Trophoblast cell (in vitro differentiated cells and primary cell): Measurements from ENCODE around the gene C1QB.

Experiments used
- DNase-seq, 2 donors: peaks; one replicate each; pipeline ENCODE4 v3.0.0-alpha.2; 2016
- H2AFZ ChIP-seq: 2 replicates; pipeline ENCODE4 v1.6.1; 2013; ENCODE audit warnings: low read length, moderate library complexity, mild to moderate bottlenecking; ENCODE audit not compliant: insufficient read depth, poor library complexity
- H2AK5ac ChIP-seq: 2 replicates; pipeline ENCODE4 v1.6.1; 2013; ENCODE audit warnings: mild to moderate bottlenecking, low read length
- H2BK120ac ChIP-seq: 2 replicates; pipeline ENCODE4 v1.6.1; 2013; ENCODE audit warnings: low read length, mild to moderate bottlenecking, moderate library complexity; ENCODE audit not compliant: insufficient read depth, poor library complexity
- H2BK12ac ChIP-seq: 2 replicates; pipeline ENCODE4 v1.6.1; 2013; ENCODE audit warnings: mild to moderate bottlenecking, low read length, moderate library complexity
- H2BK5ac ChIP-seq: 2 replicates; pipeline ENCODE4 v1.6.1; 2013; ENCODE audit warnings: low read length, low read depth, moderate library complexity, mild to moderate bottlenecking; ENCODE audit not compliant: poor library complexity
- H3K14ac ChIP-seq: 2 replicates; pipeline ENCODE4 v1.6.1; 2013; ENCODE audit warnings: mild to moderate bottlenecking, low read length
- H3K18ac ChIP-seq: 2 replicates; pipeline ENCODE4 v1.6.1; 2013; ENCODE audit warnings: mild to moderate bottlenecking, low read length
- H3K23ac ChIP-seq: 2 replicates; pipeline ENCODE4 v1.6.1; 2013; ENCODE audit warnings: low read length
- H3K27ac ChIP-seq: 2 replicates; pipeline ENCODE4 v1.5.1; 2013; ENCODE audit warnings: low read depth, mild to moderate bottlenecking, inconsistent platforms, low read length, moderate library complexity
- H3K27me3 ChIP-seq: 2 replicates; pipeline ENCODE4 v1.6.1; 2013; ENCODE audit warnings: inconsistent platforms, mild to moderate bottlenecking, low read length, moderate library complexity; ENCODE audit not compliant: insufficient read depth
- H3K36me3 ChIP-seq, 2 experiments: 1 replicate in 1 of 2; 2 replicates in 1 of 2; pipeline ENCODE4 v1.6.1; 2013; ENCODE audit warnings: low read length in 2 of 2, mild to moderate bottlenecking in 2 of 2, moderate library complexity in 1 of 2; ENCODE audit not compliant: insufficient read depth in 2 of 2, control insufficient read depth in 1 of 2
- H3K4ac ChIP-seq: 2 replicates; pipeline ENCODE4 v1.6.1; 2013; ENCODE audit warnings: low read depth, mild to moderate bottlenecking, low read length, moderate library complexity
- H3K4me1 ChIP-seq, 2 experiments: 1 replicate in 1 of 2; 2 replicates in 1 of 2; pipeline ENCODE4 v1.6.1; 2013; ENCODE audit warnings: low read length in 2 of 2, mild to moderate bottlenecking in 2 of 2, moderate library complexity in 1 of 2; ENCODE audit not compliant: insufficient read depth in 2 of 2, control insufficient read depth in 1 of 2
- H3K4me2 ChIP-seq: 2 replicates; pipeline ENCODE4 v1.6.1; 2013; ENCODE audit warnings: inconsistent platforms, mild to moderate bottlenecking, low read length, moderate library complexity
- H3K4me3 ChIP-seq: 2 replicates; pipeline ENCODE4 v1.5.1; 2013; ENCODE audit warnings: mild to moderate bottlenecking, low read depth, low read length, inconsistent platforms
- H3K79me1 ChIP-seq: one replicate; pipeline ENCODE4 v1.6.1; 2013; ENCODE audit warnings: low read length
- H3K79me2 ChIP-seq: 2 replicates; pipeline ENCODE4 v1.6.1; 2013; ENCODE audit warnings: low read length, mild to moderate bottlenecking; ENCODE audit not compliant: control insufficient read depth, insufficient read depth, poor library complexity
- H3K9ac ChIP-seq: 2 replicates; pipeline ENCODE4 v1.6.1; 2013; ENCODE audit warnings: mild to moderate bottlenecking, low read length
- H3K9me3 ChIP-seq: 2 replicates; pipeline ENCODE4 v1.6.1; 2013; ENCODE audit warnings: low read depth, mild to moderate bottlenecking, control low read depth, inconsistent platforms, low read length; ENCODE audit not compliant: insufficient read depth
- H4K12ac ChIP-seq: 2 replicates; pipeline ENCODE4 v1.6.1; 2013; ENCODE audit warnings: low read depth, mild to moderate bottlenecking, low read length, moderate library complexity
- H4K8ac ChIP-seq: 2 replicates; pipeline ENCODE4 v1.6.1; 2013; ENCODE audit warnings: low read depth, mild to moderate bottlenecking, low read length, moderate library complexity
- H4K91ac ChIP-seq: one replicate; pipeline ENCODE4 v1.6.1; 2013; ENCODE audit warnings: low read depth, mild to moderate bottlenecking, low read length, moderate library complexity
- WGBS: extraction: QIAGEN DNeasy Blood & Tissue Kit; methylation state at CpG from one replicate; pipeline ENCODE4 v1.1.7; 2013; ENCODE audit warnings: missing lambda C conversion rate; ENCODE audit not compliant: insufficient read length, insufficient coverage; ENCODE audit errors: extremely low coverage; 5-methylcytosine and 5-hydroxymethylcytosine counted together

Gene C1QB

DNA sequence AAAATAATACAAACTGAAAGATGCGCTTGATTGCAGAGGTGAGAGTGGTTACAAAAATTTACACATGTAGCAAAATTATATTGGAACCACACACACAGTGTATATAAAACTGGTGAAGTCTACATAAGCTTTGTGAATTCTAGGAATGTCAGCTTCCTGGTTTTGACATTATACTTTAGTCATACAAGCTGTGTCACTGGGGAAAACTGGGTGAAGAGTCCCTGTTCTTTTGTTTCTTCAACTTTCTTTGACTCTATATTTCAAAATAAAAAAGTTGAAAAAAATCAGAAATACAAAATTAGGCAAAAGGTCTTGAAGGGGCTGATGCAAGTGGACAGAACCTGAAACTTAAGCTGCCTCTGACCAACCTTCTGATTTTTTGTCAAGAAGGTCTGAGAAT is 6.7 kb upstream of the C1QB start:
- H3K4me2 ChIP-seq = no peak overlapping the region
- no peak overlapping the region for H4K12ac ChIP-seq
- no peak overlapping the region for H3K4me3 ChIP-seq
- no peak overlapping the region for H2BK5ac ChIP-seq
- no peak overlapping the region for H2AK5ac ChIP-seq
- H3K4ac ChIP-seq = no peak overlapping the region
- no peak overlapping the region for H4K8ac ChIP-seq
- H3K9ac ChIP-seq = no peak overlapping the region
- peak in 1 of 2 donors; percentile 71 for DNase-seq
- H3K27ac ChIP-seq = no peak overlapping the region
- H3K9me3 ChIP-seq = no peaks in the 10 kb centered on the region
- H4K91ac ChIP-seq = no peak overlapping the region
- H3K14ac ChIP-seq = no peak overlapping the region
- H2AFZ ChIP-seq = no peak overlapping the region
- H3K4me1 ChIP-seq = peaks cover 0 to 6% of the 10 kb centered on the region in 2 experiments
- H3K36me3 ChIP-seq = no peaks in the 10 kb centered on the region
- no peak overlapping the region for H2BK120ac ChIP-seq
- no peak overlapping the region for H3K18ac ChIP-seq
- H3K27me3 ChIP-seq = no peaks in the 10 kb centered on the region
- H2BK12ac ChIP-seq = no peak overlapping the region
- H3K79me2 ChIP-seq = no peaks in the 10 kb centered on the region
- no peaks in the 10 kb centered on the region for H3K79me1 ChIP-seq
- H3K23ac ChIP-seq = no peak overlapping the region
- no CpG with 5 or more reads among the region's 1 CpG for WGBS

DNA sequence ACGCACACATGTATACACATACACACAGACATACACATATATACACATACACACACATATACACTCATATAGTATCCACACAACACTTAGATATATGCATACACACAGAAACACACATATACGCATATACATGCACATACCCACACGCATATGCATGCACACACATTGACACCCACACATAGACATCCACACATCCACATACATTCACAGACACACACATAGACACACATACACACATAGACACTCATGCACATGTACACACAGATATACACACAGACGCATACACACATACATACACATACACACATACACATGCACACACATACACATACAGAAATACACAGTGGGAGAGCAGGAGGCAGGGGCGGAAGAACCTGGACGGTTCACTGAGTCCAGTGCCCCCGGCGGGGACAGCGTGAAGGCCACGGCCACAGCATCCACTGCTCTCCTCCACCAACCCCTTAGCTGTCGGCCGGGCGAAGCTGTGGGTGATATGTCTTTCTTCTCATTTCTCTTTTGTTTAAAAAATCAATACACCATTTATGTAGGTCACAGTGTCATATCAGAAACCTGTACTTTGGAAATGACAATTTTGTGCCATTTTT is 2.8 kb upstream of the C1QB start:
- Histone ChIP-seq H3K9me3 (no peaks in the 10 kb centered on the region), H2BK12ac (no peak overlapping the region), H4K12ac (no peak overlapping the region), H3K4ac (no peak overlapping the region), H3K36me3 (no peaks in the 10 kb centered on the region), H2AFZ (no peak overlapping the region), H3K23ac (no peak overlapping the region), H2BK5ac (no peak overlapping the region), H3K4me3 (no peak overlapping the region), H3K27ac (no peak overlapping the region), H3K18ac (no peak overlapping the region), H4K91ac (no peak overlapping the region), H3K4me1 (peaks cover 0 to 2% of the 10 kb centered on the region in 2 experiments), H3K14ac (no peak overlapping the region), H2AK5ac (no peak overlapping the region), H4K8ac (no peak overlapping the region), H3K9ac (no peak overlapping the region), H3K79me1 (no peaks in the 10 kb centered on the region), H3K79me2 (no peaks in the 10 kb centered on the region), H2BK120ac (no peak overlapping the region), H3K4me2 (no peak overlapping the region), H3K27me3 (no peaks in the 10 kb centered on the region)
- WGBS = no CpG with 5 or more reads among the region's 13 CpGs
- no peak for DNase-seq

DNA sequence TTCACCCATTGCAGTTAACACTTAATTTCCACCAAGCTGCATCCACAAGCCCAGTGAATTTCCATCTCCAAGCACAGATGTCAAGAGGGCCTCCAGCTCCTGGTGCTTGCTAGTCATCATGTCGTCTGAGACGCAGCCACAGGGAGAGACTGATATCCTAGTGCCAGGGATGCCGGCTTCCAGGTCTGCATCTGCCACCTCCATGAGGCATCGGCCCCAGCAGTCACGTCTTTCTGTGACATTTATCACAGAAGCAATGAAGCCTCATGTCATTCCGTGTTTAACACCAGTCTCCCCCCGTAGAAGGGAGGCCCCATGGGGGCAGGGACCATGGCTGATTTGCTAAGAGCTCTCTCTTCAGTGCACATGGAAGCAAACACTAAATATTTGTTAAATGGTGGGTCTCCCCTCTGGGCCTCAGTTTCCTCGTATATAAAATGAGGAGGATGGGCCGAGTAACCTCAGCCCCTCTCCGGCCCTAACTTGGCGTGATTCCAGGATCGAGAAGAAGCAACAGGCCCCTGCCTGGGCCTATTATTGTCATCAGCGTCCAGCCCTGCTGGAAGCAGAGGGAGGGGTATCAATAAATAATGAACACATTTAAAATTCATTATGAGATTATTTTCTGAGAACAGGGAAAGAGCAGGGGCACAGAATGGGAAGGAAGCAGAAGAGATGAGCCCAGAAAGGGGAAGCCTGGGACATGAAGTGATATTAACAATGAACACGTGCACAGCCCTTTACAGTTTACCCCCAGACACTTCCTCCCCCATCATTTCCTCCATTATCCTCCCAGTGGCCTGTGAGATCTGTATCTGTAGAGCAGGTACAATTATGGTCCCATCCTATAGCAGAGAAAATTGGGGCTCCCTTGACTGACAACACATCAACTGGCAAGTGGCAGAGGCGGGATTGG is 837 bp upstream of the C1QB start:
- H3K18ac ChIP-seq = no peak overlapping the region
- no CpG with 5 or more reads among the region's 15 CpGs for WGBS
- no peak overlapping the region for H2BK5ac ChIP-seq

DNA sequence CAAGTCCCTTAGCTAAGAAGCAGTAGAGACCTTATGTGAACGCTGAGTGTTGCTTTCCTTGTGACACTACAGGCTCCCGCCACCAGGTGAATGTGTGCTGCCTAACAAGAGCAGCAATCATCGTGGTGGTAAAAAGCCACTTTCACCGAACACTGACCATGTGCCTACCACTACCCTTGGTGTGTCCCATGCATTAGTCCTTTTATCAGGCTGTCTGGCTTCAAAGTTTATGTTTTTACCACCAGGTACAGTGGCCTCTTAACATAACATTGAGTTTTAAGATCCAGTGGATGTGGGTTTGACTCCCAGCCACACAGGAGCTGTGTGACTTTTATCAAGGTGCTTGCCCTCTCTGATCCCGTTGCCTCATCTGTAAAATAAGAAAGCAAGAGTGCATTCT is 1.7 kb downstream of the C1QB start:
- no peak overlapping the region for H4K8ac ChIP-seq
- no peak overlapping the region for H2AFZ ChIP-seq
- no peak overlapping the region for H3K18ac ChIP-seq
- H3K27ac ChIP-seq = no peak overlapping the region
- no peaks in the 10 kb centered on the region for H3K36me3 ChIP-seq
- no peaks in the 10 kb centered on the region for H3K4me1 ChIP-seq
- no peaks in the 10 kb centered on the region for H3K9me3 ChIP-seq
- no peak overlapping the region for H2BK120ac ChIP-seq
- DNase-seq = peak in 1 of 2 donors; percentile 43
- no peaks in the 10 kb centered on the region for H3K79me1 ChIP-seq
- no peak overlapping the region for H3K4ac ChIP-seq
- H3K14ac ChIP-seq = no peak overlapping the region
- H3K79me2 ChIP-seq = no peaks in the 10 kb centered on the region
- no peak overlapping the region for H3K4me3 ChIP-seq
- H2BK5ac ChIP-seq = no peak overlapping the region
- H3K4me2 ChIP-seq = no peak overlapping the region
- H3K9ac ChIP-seq = no peak overlapping the region
- H4K91ac ChIP-seq = no peak overlapping the region
- H2AK5ac ChIP-seq = no peak overlapping the region
- no peak overlapping the region for H3K23ac ChIP-seq
- H3K27me3 ChIP-seq = no peaks in the 10 kb centered on the region
- H2BK12ac ChIP-seq = no peak overlapping the region
- no CpG with 5 or more reads among the region's 5 CpGs for WGBS
- no peak overlapping the region for H4K12ac ChIP-seq

More for the DNA sequence above, 837 bp upstream of the C1QB start:
- H2BK12ac ChIP-seq = no peak overlapping the region
- DNase-seq = no peak
- H3K27ac ChIP-seq = no peak overlapping the region
- H3K79me1 ChIP-seq = no peaks in the 10 kb centered on the region
- H3K23ac ChIP-seq = no peak overlapping the region
- no peaks in the 10 kb centered on the region for H3K36me3 ChIP-seq
- no peak overlapping the region for H3K14ac ChIP-seq
- H3K9ac ChIP-seq = no peak overlapping the region
- no peaks in the 10 kb centered on the region for H3K27me3 ChIP-seq
- no peaks in the 10 kb centered on the region for H3K9me3 ChIP-seq
- no peaks in the 10 kb centered on the region for H3K79me2 ChIP-seq
- no peak overlapping the region for H2BK120ac ChIP-seq
- H2AK5ac ChIP-seq = no peak overlapping the region
- H3K4ac ChIP-seq = no peak overlapping the region
- H4K8ac ChIP-seq = no peak overlapping the region
- H3K4me2 ChIP-seq = no peak overlapping the region
- H3K4me3 ChIP-seq = no peak overlapping the region
- H4K91ac ChIP-seq = no peak overlapping the region
- no peak overlapping the region for H4K12ac ChIP-seq
- H2AFZ ChIP-seq = no peak overlapping the region
- H3K4me1 ChIP-seq = no peaks in the 10 kb centered on the region
